ENCODE measurements around the gene HDAC9.

Gene HDAC9

GRCh38 chr7:18894155-18894554, 398.6 kb downstream of the HDAC9 start:
- DNase-seq (ENCODE audit: insufficient read length, low spot score) (no peak), FAIRE-seq (no peak)
- peak; percentile 3 for TF ChIP-seq CTCF (IDR thresholded peaks at IDR 0.05; ENCODE audit: insufficient read depth, missing control alignments)

DNA sequence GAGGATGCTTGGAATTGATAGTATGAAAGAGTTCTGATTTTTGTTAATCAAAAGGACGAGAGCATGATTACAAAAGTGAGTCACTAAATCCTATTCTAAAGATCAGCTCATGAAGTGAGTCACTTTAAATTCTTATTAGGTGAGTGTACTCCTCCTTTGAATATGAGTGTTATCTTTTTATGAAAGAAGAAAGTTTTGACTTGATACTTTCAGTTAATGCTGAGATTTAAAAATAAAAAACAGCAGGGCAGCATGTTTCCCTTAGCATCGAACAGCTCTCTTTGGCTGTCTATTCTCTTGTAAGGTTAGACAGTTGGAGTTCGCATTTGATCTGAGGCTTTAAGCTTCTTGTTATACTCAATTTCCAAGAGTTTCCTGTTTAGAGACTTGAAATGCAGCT, 399.9 kb downstream of the HDAC9 start:
- no peak for DNase-seq (ENCODE audit: insufficient read length, low spot score)
- TF ChIP-seq CTCF (IDR thresholded peaks at IDR 0.05; ENCODE audit: insufficient read depth, missing control alignments) = no peak
- FAIRE-seq = no peak

DNA sequence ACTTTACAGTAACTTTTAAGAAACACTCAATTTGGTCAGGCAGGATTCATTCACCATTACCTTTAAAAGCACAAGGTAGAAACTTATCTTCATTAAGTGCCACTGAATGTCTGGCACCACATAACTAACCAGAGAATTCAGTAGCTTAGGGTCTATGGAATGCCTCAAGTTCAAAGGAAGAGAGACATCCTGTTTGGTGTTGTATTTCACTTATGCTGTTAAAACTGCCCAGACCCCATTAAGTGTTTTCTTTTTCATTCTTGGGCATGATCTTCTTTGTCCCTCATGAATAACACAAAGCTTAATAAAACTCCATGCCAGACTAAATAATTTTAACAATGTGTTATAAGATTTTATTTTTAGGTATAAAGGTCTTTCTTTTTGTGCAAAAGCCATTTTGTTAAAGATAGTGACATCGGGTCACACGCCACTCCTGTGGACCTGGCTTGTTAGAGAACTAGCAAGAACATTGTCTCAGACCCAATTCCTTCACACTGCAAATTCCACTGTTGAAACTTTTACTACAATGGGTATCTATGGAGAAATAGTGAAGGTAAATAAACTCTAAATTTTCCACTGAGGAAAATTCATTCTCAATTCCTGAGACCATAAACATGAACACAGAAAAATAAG, 400.9 kb downstream of the HDAC9 start:
- no peak for TF ChIP-seq CTCF (IDR thresholded peaks at IDR 0.05; ENCODE audit: insufficient read depth, missing control alignments)
- no peak for DNase-seq (ENCODE audit: insufficient read length, low spot score)
- FAIRE-seq = no peak

DNA sequence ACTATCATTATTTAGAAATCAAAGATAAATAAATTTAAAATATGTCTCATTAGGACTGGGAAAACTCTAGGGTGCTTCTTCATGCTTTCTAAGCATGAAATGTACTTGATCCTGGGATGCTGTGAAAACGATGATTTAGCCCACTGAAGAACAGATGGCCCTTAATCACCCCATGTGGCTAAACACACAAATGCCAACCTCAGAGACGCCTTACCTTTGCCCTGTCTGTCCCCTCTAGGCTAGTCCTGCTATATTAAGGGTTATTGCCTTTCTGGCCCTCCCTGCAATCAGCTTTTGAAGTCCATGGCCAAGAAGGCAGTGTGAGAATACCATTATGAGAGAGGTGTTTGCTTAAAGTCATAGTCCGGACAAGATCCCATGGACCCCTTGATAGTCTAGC, 404.7 kb downstream of the HDAC9 start:
- DNase-seq (ENCODE audit: insufficient read length, low spot score) (no peak), FAIRE-seq (peak; percentile 67)
- no peak for TF ChIP-seq CTCF (IDR thresholded peaks at IDR 0.05; ENCODE audit: insufficient read depth, missing control alignments)

DNA sequence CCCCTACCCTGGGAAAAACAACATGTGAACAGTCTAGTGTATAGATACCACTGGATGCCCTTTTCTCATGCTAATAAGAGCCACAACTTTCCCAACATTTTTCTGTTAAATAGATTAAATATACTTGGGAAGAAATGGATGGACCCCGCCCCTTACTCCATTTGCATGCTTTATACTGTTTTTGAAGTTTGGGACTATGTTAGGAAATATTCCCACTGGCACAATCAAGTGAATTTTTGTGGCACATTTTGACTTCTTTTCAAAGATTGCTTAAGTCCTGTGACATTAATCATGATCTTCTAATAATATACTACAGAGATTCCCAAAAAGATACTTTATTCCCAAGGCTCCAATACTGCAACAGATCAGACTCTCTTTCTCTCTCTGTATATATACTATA, 405.3 kb downstream of the HDAC9 start:
- no peak for TF ChIP-seq CTCF (IDR thresholded peaks at IDR 0.05; ENCODE audit: insufficient read depth, missing control alignments)
- no peak for DNase-seq (ENCODE audit: insufficient read length, low spot score)
- FAIRE-seq = no peak

GRCh38 chr7:18901351-18901750, 405.8 kb downstream of the HDAC9 start:
- no peak for DNase-seq (ENCODE audit: insufficient read length, low spot score)
- FAIRE-seq = no peak
- no peak for TF ChIP-seq CTCF (IDR thresholded peaks at IDR 0.05; ENCODE audit: insufficient read depth, missing control alignments)

- no peak for FAIRE-seq
- TF ChIP-seq CTCF (IDR thresholded peaks at IDR 0.05; ENCODE audit: insufficient read depth, missing control alignments) = no peak
- no peak for DNase-seq (ENCODE audit: insufficient read length, low spot score)
Measured at GRCh38 chr7:18901982-18902421, 406.5 kb downstream of the HDAC9 start.
